Measurements from ENCODE around the gene UBAP1L. TPM values are rescaled to one million over a fixed set of nuclear protein-coding genes. Genes with fewer than 3 reads are reported as not detected.

UBAP1L gene
- total and polyA plus RNA-seq, 2 of the 4 experiments (the other 2 are of a cell fraction), result 0.36 to 1.1 TPM

- peak within 1 kb of the TSS; percentile 61 for H3K14ac ChIP-seq (replicated peaks; ENCODE audit: low read depth, low read length)
- in situ Hi-C loops (cut with MboI; ENCODE audit: low sequenced_read_pairs) (no loop called here), dilution Hi-C loops (cut with HindIII; ENCODE audit: low sequenced_read_pairs, unreplicated experiment) (no loop called here), intact Hi-C loops (cut with micrococcal nuclease) (no loop called here)
- H4K20me1 ChIP-seq (ENCODE audit: insufficient read depth, low read length), result peaks cover 9% of the 10 kb centered on the region
- peak within 1 kb of the TSS in 1 of 2 experiments; percentile 20; a peak in 2 of 4 replicates for H4K8ac ChIP-seq (ENCODE audit: low read depth in 2 of 2, low read length in 2 of 2)
- H2AK9ac ChIP-seq (replicated peaks; ENCODE audit: low read depth, low read length, poor library complexity), result peak within 1 kb of the TSS; percentile 60
- H3K9me1 ChIP-seq (ENCODE audit: insufficient read depth, low read length), result peaks cover 37% of the 10 kb centered on the region
- ChIA-PET CTCF (interaction anchor here (2.2 kb wide), 1 partner anchor 13 kb away, joined by 8 read pairs; no protein-coding TSS in a partner anchor), POLR2A (ENCODE audit: unreplicated experiment) (no interaction called here)
- H3K4ac ChIP-seq (ENCODE audit: low read depth, low read length), result peak within 1 kb of the TSS; percentile 74
- H3K9ac ChIP-seq (ENCODE audit: low read depth, low read length), result no peak within 1 kb of the TSS; the same call in 1 of the 2 replicates
- peak within 1 kb of the TSS; percentile 5; the same call in 1 of the 3 replicates for H2BK15ac ChIP-seq (ENCODE audit: low read depth, low read length)
- peak within 1 kb of the TSS; percentile 68; the same call in 1 of the 2 replicates for H3K23ac ChIP-seq (ENCODE audit: low read depth, low read length)
- peak within 1 kb of the TSS; percentile 92 for H2BK120ac ChIP-seq (ENCODE audit: low read depth, low read length)
- peaks cover 42% of the 10 kb centered on the region for H3K4me1 ChIP-seq (ENCODE audit: control insufficient read depth, insufficient read depth, low read length)
- peak within 1 kb of the TSS; percentile 68 for H4K91ac ChIP-seq (ENCODE audit: insufficient read depth, low read depth, low read length)
- ATAC-seq (ENCODE audit: low read depth) (no peak), DNase-seq (no peak)
- no peaks in the 10 kb centered on the region for H3K9me3 ChIP-seq (ENCODE audit: control insufficient read depth, insufficient read depth, low read length)
- no peak within 1 kb of the TSS for H3K56ac ChIP-seq (ENCODE audit: extremely low read depth, insufficient read depth, low read length)
- 19% methylated on average over 16 of the region's 66 CpGs; no CpG with 5 or more reads in 1 of the 2 experiments for WGBS, 2 experiments (ENCODE audit: extremely low coverage in 2 of 2, insufficient read length in 1 of 2)
- peak within 1 kb of the TSS; percentile 81 for H2BK20ac ChIP-seq (ENCODE audit: low read depth, low read length)
- no peak within 1 kb of the TSS; the same call in 1 of the 2 replicates for H3K4me3 ChIP-seq (ENCODE audit: insufficient read depth, low read depth, low read length)
- H2BK5ac ChIP-seq (ENCODE audit: low read depth, low read length, poor library complexity, severe bottlenecking), result peak within 1 kb of the TSS; percentile 58
- peak within 1 kb of the TSS; percentile 78 for H3K18ac ChIP-seq (ENCODE audit: low read depth, low read length)
- no peaks in the 10 kb centered on the region for H3K36me3 ChIP-seq (ENCODE audit: control insufficient read depth, insufficient read depth, low read length)
- H4K5ac ChIP-seq (ENCODE audit: low read depth, low read length), result peak within 1 kb of the TSS; percentile 62
- peak within 1 kb of the TSS; percentile 78 for H2AK5ac ChIP-seq (ENCODE audit: low read depth, low read length)
- peak within 1 kb of the TSS; percentile 42 for H3K4me2 ChIP-seq (ENCODE audit: low read depth, low read length)
- no TSS peak for BruUV-seq (replicated peaks)
- H3K27ac ChIP-seq (ENCODE audit: insufficient read depth, low read length), result peak within 1 kb of the TSS; percentile 77; the same call in 1 of the 2 replicates
- H3K79me1 ChIP-seq (ENCODE audit: low read depth in 1 of 2, low read length in 2 of 2), result no peaks in the 10 kb centered on the region
- peak within 1 kb of the TSS; percentile 58 for H2AFZ ChIP-seq (replicated peaks; ENCODE audit: low read length, poor library complexity)
- peaks cover 17% of the 10 kb centered on the region for H3K27me3 ChIP-seq (ENCODE audit: control insufficient read depth, insufficient read depth, low read length)
- TF ChIP-seq SMC3 (IDR thresholded peaks at IDR 0.05; ENCODE audit: low read depth, low read length) (no peak), MAZ (IDR thresholded peaks at IDR 0.05; ENCODE audit: borderline replicate concordance, low read depth, low read length) (no peak), CHD1 (IDR thresholded peaks at IDR 0.05; ENCODE audit: low read depth, low read length) (no peak), FOS (IDR thresholded peaks at IDR 0.05; ENCODE audit: low read depth, low read length) (no peak), ELK1 (IDR thresholded peaks at IDR 0.05; ENCODE audit: borderline replicate concordance, low read depth, low read length) (no peak), RFX5 (IDR thresholded peaks at IDR 0.05; ENCODE audit: low read depth, low read length) (no peak), MXI1 (IDR thresholded peaks at IDR 0.05; ENCODE audit: borderline replicate concordance, low read depth, low read length) (no peak), NFE2L2 (IDR thresholded peaks at IDR 0.05; ENCODE audit: low read depth, low read length) (no peak), RCOR1 (IDR thresholded peaks at IDR 0.05; ENCODE audit: insufficient replicate concordance, low read length) (no peak), POLR2A (IDR thresholded peaks at IDR 0.05; ENCODE audit: low read depth, low read length) (no peak), RAD21 (IDR thresholded peaks at IDR 0.05; ENCODE audit: low read length) (no peak), CEBPB (IDR thresholded peaks at IDR 0.05; ENCODE audit: low read depth, low read length) (no peak)
- TF ChIP-seq, protein P1, sequence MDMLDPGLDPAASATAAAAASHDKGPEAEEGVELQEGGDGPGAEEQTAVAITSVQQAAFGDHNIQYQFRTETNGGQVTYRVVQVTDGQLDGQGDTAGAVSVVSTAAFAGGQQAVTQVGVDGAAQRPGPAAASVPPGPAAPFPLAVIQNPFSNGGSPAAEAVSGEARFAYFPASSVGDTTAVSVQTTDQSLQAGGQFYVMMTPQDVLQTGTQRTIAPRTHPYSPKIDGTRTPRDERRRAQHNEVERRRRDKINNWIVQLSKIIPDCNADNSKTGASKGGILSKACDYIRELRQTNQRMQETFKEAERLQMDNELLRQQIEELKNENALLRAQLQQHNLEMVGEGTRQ (IDR thresholded peaks at IDR 0.05; ENCODE audit: low read depth, low read length), result no peak
- TF ChIP-seq, protein P2, sequence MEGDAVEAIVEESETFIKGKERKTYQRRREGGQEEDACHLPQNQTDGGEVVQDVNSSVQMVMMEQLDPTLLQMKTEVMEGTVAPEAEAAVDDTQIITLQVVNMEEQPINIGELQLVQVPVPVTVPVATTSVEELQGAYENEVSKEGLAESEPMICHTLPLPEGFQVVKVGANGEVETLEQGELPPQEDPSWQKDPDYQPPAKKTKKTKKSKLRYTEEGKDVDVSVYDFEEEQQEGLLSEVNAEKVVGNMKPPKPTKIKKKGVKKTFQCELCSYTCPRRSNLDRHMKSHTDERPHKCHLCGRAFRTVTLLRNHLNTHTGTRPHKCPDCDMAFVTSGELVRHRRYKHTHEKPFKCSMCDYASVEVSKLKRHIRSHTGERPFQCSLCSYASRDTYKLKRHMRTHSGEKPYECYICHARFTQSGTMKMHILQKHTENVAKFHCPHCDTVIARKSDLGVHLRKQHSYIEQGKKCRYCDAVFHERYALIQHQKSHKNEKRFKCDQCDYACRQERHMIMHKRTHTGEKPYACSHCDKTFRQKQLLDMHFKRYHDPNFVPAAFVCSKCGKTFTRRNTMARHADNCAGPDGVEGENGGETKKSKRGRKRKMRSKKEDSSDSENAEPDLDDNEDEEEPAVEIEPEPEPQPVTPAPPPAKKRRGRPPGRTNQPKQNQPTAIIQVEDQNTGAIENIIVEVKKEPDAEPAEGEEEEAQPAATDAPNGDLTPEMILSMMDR (conservative IDR thresholded peaks at IDR 0.05; ENCODE audit: low read depth, low read length), result no peak
These were observed 47.2 kb downstream of the UBAP1L start, which contains the start of gene RASL12 for GRCh38 chr15:65067645-65068402. Gene RASL12, minus strand, starts transcription at chr15:65067991. Its CDS starts 156 bp downstream, at chr15:65067835.
